PC-9 (cell line): ENCODE results near the gene ARHGAP26. TPM values are rescaled to one million over a fixed set of nuclear protein-coding genes. Genes with fewer than 3 reads are reported as not detected.
"Not testable (repeated sequence)": the region's sequence is repeated elsewhere in the genome, so short reads cannot be mapped to it uniquely, and the experiment has no call there.

Experiments used
- BruUV-seq: library from RNA; stranded (reverse); fragments of 400-500 nt; replicated peaks from 2 replicates; lab custom pipeline; 2021; lab: Mats Ljungman, UMichigan
- CTCF ChIA-PET: fragments of 300-600 bp; sonication (Branson Sonifier 250); formaldehyde crosslinking; loops from one replicate; lab custom pipeline; 2022; ENCODE audit warnings: antibody characterized with exemption; lab: Charles Lee
- POLR2A ChIA-PET: fragments of 300-600 bp; sonication (Branson Sonifier 250); formaldehyde crosslinking; loops from one replicate; lab custom pipeline; 2022; ENCODE audit warnings: antibody characterized with exemption; ENCODE audit not compliant: unreplicated experiment; lab: Charles Lee
- DNase-seq, 2 experiments: peaks; one replicate each; pipeline versions ENCODE4 v3.0.0 to v3.0.0-alpha.2; 2015 to 2022; ENCODE audit warnings: mixed read lengths in 1 of 2
- H2AFZ ChIP-seq: fragments of 200-600 bp; sonication (generic); 2 replicates; pipeline ENCODE4 v1.8.1; 2017; ENCODE audit warnings: antibody characterized with exemption
- H3F3A ChIP-seq: fragments of 200-600 bp; sonication (generic); 2 replicates; pipeline ENCODE4 v1.8.1; 2017; ENCODE audit warnings: antibody characterized with exemption, mild to moderate bottlenecking, low read depth; ENCODE audit not compliant: insufficient read depth
- H3K27ac ChIP-seq: fragments of 200-600 bp; sonication (generic); 2 replicates; pipeline ENCODE4 v1.6.1; 2016; ENCODE audit warnings: mixed run types
- H3K27me3 ChIP-seq: fragments of 200-600 bp; sonication (generic); 2 replicates; pipeline ENCODE4 v1.6.1; 2016; ENCODE audit warnings: low read depth, mixed run types; ENCODE audit not compliant: insufficient read depth
- H3K36me3 ChIP-seq: fragments of 200-600 bp; sonication (generic); 2 replicates; pipeline ENCODE4 v1.6.1; 2016; ENCODE audit warnings: low read depth, mixed run types
- H3K4me1 ChIP-seq: fragments of 200-600 bp; sonication (generic); replicated peaks from 2 replicates; pipeline ENCODE4 v1.6.1; 2016; ENCODE audit warnings: mixed run types; ENCODE audit not compliant: insufficient read depth
- H3K4me2 ChIP-seq: fragments of 200-600 bp; sonication (generic); 2 replicates; pipeline ENCODE4 v1.6.1; 2017; ENCODE audit warnings: mixed run types
- H3K4me3 ChIP-seq: fragments of 200-600 bp; sonication (generic); 2 replicates; pipeline ENCODE4 v1.6.1; 2016; ENCODE audit warnings: mixed run types
- H3K79me2 ChIP-seq: fragments of 200-600 bp; sonication (generic); 2 replicates; pipeline ENCODE4 v1.6.1; 2017; ENCODE audit warnings: low read depth, mixed run types
- H3K9me2 ChIP-seq: fragments of 200-600 bp; sonication (generic); 2 replicates; pipeline ENCODE4 v1.8.1; 2017; ENCODE audit warnings: mild to moderate bottlenecking; ENCODE audit not compliant: insufficient read depth
- H3K9me3 ChIP-seq: fragments of 200-600 bp; sonication (generic); 2 replicates; pipeline ENCODE4 v1.8.1; 2016; ENCODE audit warnings: low read depth; ENCODE audit not compliant: insufficient read depth
- H4K20me1 ChIP-seq: fragments of 200-600 bp; sonication (generic); 2 replicates; pipeline ENCODE4 v1.8.1; 2017; ENCODE audit not compliant: insufficient read depth
- EZH2 ChIP-seq: fragments of 200-600 bp; sonication (generic); IDR thresholded peaks from 2 replicates; pipeline ENCODE4 v1.8.0; 2017; ENCODE audit warnings: antibody characterized with exemption, low read depth
- intact Hi-C: fragments of 100-400 bp; cut with micrococcal nuclease; formaldehyde crosslinking; loops from one replicate; pipeline ENCODE4 v1.10.0; 2022; ENCODE audit not compliant: unreplicated experiment
- total RNA-seq: library from RNA; stranded (reverse); gene quantifications from 2 replicates; pipeline ENCODE4 v1.2.3, GENCODE V29; 2021
- TF ChIP-seq, protein P1 (sequence below): fragments of 200-600 bp; sonication (generic); conservative IDR thresholded peaks from 2 replicates; pipeline ENCODE4 v1.6.1; 2017; ENCODE audit warnings: mixed run types, antibody characterized with exemption, mild to moderate bottlenecking, moderate library complexity

ARHGAP26 gene
- total RNA-seq, 1 experiment from 2014 or later, result 29.7 TPM

DNA sequence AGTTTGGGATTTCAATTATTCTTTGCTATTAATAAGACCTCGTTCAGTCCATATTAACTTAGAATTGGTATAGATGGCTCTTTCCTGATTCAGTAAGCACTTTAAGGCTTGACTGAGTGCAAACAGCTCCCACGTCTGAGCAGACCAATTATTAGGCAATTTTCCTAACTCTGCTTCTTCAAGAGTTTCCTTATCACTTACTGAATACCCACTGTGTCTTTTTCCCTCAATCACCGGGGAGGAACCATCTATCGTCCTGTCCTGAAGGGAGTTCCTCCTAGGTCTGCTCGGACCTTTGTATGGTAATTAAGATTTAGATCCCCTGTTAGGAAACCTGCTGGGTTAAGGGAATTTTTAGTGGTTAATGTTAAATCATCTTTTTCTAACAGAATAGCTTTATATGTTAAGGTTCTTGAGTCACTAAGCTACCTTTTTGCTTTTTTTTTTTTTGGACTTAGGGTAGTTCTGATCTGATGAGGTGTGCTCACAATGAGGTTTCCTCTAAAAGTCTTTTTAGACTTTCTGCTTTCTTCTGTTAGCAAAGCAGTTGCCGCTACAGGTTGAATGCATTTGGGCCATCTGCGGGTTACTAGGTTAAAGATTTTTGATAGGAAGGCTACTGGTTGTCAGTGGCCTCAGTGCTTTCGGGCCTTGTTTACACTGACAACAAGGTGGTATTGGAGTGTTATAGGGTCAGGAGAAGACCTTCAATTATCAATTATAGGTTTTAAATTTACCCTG is 322.7 kb downstream of the ARHGAP26 start:
- H3K4me2 ChIP-seq, H3K27ac ChIP-seq: not testable (repeated sequence)

DNA sequence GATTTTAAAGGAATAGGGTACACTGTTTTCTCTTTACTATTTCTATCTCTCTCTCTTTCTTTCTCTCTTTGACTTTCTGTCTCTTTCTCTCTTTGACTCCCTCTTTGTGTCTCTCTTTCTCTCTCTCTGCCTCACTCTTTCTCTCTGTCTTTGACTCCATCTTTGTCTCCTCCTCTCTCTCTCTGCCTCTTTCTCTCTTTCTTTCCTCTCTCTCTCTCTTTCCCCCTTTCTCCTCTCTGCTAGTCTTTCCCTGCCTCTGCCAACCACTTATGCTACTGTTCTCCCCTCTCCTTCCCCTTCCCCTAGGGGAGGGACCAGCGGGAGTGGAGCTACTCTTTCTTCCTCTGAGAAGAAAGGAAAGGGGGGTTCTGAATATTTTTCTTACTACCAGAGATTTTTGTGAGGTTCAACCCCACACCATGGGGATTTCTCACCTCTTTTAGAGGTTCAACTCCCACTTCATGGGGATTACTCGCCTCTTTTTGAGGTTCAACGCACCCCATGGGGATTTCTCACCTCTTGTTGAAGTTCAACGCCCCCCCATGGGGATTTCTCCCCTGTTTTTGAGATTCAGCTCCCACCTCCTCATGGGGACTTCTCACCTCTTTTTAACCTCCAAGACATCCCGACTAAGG is 323.4 kb downstream of the ARHGAP26 start:
- H2AFZ ChIP-seq, result no peak overlapping the region
- no peaks in the 10 kb centered on the region for H3K79me2 ChIP-seq
- TF ChIP-seq, protein P1, sequence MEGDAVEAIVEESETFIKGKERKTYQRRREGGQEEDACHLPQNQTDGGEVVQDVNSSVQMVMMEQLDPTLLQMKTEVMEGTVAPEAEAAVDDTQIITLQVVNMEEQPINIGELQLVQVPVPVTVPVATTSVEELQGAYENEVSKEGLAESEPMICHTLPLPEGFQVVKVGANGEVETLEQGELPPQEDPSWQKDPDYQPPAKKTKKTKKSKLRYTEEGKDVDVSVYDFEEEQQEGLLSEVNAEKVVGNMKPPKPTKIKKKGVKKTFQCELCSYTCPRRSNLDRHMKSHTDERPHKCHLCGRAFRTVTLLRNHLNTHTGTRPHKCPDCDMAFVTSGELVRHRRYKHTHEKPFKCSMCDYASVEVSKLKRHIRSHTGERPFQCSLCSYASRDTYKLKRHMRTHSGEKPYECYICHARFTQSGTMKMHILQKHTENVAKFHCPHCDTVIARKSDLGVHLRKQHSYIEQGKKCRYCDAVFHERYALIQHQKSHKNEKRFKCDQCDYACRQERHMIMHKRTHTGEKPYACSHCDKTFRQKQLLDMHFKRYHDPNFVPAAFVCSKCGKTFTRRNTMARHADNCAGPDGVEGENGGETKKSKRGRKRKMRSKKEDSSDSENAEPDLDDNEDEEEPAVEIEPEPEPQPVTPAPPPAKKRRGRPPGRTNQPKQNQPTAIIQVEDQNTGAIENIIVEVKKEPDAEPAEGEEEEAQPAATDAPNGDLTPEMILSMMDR, result no peak
- no peak for TF ChIP-seq EZH2
- CTCF ChIA-PET, result no interaction called here
- no peaks in the 10 kb centered on the region for H3K9me3 ChIP-seq
- no peaks in the 10 kb centered on the region for H3K36me3 ChIP-seq
- H3K4me2 ChIP-seq, result no peak overlapping the region
- POLR2A ChIA-PET, result no interaction called here
- no TSS peak for BruUV-seq
- H3K27ac ChIP-seq, result no peak overlapping the region
- no peaks in the 10 kb centered on the region for H3K4me1 ChIP-seq
- intact Hi-C loops, result no loop called here
- no peak for DNase-seq
- no peak overlapping the region for H3K4me3 ChIP-seq
- no peaks in the 10 kb centered on the region for H3K9me2 ChIP-seq
- no peaks in the 10 kb centered on the region for H3K27me3 ChIP-seq
- H4K20me1 ChIP-seq, result no peaks in the 10 kb centered on the region
- H3F3A ChIP-seq, result no peaks in the 10 kb centered on the region

More for the DNA sequence above, 322.7 kb downstream of the ARHGAP26 start:
- H3K9me3 ChIP-seq, H3F3A ChIP-seq, H3K36me3 ChIP-seq, H4K20me1 ChIP-seq, DNase-seq, H3K4me1 ChIP-seq, intact Hi-C loops, H3K27me3 ChIP-seq, H3K4me3 ChIP-seq, CTCF ChIA-PET, H3K9me2 ChIP-seq, POLR2A ChIA-PET, H2AFZ ChIP-seq, BruUV-seq, H3K79me2 ChIP-seq: not testable (repeated sequence)

DNA sequence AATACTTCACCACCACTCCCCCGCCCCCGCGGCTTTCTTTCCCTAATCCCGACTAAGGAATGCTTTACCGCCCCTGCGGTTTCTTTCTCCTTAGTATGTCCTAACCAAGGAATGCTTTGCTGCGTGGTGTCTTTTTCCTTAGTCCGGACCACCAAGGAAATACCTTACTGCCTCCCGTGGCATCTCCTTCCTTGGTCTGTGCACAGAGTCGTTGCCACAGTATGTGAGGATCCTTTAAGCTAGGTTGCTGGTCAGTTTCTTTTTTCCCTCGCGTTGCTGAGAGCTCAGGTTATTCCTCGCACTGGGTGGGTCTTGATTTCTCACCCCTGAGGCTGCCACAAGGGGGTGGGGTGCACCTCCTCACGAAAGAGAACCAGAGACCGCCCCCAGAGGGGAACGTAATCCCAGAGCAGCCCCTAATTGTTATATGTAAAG is 323.9 kb downstream of the ARHGAP26 start:
- Histone ChIP-seq H3K4me2 (no peak overlapping the region), H3K4me3 (no peak overlapping the region), H3K9me2 (no peaks in the 10 kb centered on the region), H2AFZ (no peak overlapping the region), H3K36me3 (no peaks in the 10 kb centered on the region), H3K27me3 (no peaks in the 10 kb centered on the region), H3K79me2 (no peaks in the 10 kb centered on the region), H4K20me1 (no peaks in the 10 kb centered on the region), H3F3A (no peaks in the 10 kb centered on the region), H3K27ac (no peak overlapping the region), H3K9me3 (no peaks in the 10 kb centered on the region), H3K4me1 (no peaks in the 10 kb centered on the region)
- no TSS peak for BruUV-seq
- ChIA-PET POLR2A (no interaction called here), CTCF (no interaction called here)
- no peak for TF ChIP-seq EZH2
- TF ChIP-seq, protein P1, result no peak
- intact Hi-C loops, result no loop called here
- no peak for DNase-seq

DNA sequence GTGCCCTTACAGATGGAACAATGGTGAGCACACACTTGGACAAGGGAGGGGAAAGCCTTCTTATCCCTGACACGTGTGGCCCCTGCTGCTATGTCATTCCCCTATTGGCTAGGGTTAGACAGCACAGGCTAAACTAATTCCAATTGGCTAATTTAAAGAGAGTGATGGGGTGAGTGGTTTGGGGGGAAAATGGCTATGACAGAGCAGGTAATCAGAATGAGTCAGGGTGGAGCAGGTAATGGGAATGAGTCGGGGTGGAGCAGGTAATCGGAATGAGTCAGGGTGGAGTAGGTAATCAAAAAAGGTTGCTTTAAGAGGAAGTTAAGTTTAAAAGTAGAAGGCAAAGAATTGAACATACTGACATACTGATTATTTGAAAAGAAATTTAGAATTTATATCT is 324.4 kb downstream of the ARHGAP26 start:
- H3K36me3 ChIP-seq, DNase-seq, H3F3A ChIP-seq, BruUV-seq, intact Hi-C loops, H2AFZ ChIP-seq, H4K20me1 ChIP-seq, H3K4me1 ChIP-seq, H3K27ac ChIP-seq, H3K27me3 ChIP-seq, CTCF ChIA-PET, H3K79me2 ChIP-seq, H3K9me2 ChIP-seq, H3K4me3 ChIP-seq, H3K9me3 ChIP-seq, POLR2A ChIA-PET, H3K4me2 ChIP-seq: not testable (repeated sequence)
